Activated naive CD8-positive, alpha-beta T cell treated with anti-CD3 and anti-CD28 coated beads, Interleukin-2, amount 10 ng/mL, durations not matched to agents 7 days and 5 days (primary cell): ENCODE measurements around the gene ACTN1. TPM values are rescaled to one million over a fixed set of nuclear protein-coding genes. Genes with fewer than 3 reads are reported as not detected.
"Not testable (repeated sequence)": the region's sequence is repeated elsewhere in the genome, so short reads cannot be mapped to it uniquely, and the experiment has no call there.

Experiments
- ATAC-seq: fragments of 150-1000 bp; cut with Tn5 transposase; one replicate; pipeline ENCODE4 v1.10.0; 2021; ENCODE audit warnings: low read depth, moderate library complexity
- POLR2A ChIA-PET: fragments of 350-600 bp; sonication (Branson Sonifier 250); formaldehyde crosslinking; loops from one replicate; lab custom pipeline; 2021; ENCODE audit warnings: antibody characterized with exemption; lab: Charles Lee
- DNase-seq: peaks from one replicate; pipeline ENCODE4 v3.0.0; 2021
- H3K27ac Mint-ChIP-seq: one replicate; pipeline ENCODE4 v1.8.0; 2022; ENCODE audit warnings: mild to moderate bottlenecking, mixed read lengths
- H3K27me3 Mint-ChIP-seq: one replicate; pipeline ENCODE4 v1.8.0; 2022; ENCODE audit warnings: mild to moderate bottlenecking, moderate library complexity, mixed read lengths
- H3K36me3 Mint-ChIP-seq: one replicate; pipeline ENCODE4 v1.8.0; 2021; ENCODE audit warnings: mild to moderate bottlenecking, mixed read lengths
- H3K4me1 Mint-ChIP-seq: one replicate; pipeline ENCODE4 v1.8.0; 2021; ENCODE audit warnings: mixed read lengths
- H3K4me3 Mint-ChIP-seq: one replicate; pipeline ENCODE4 v1.8.0; 2022; ENCODE audit warnings: mild to moderate bottlenecking, moderate library complexity, mixed read lengths
- H3K9me3 Mint-ChIP-seq: one replicate; pipeline ENCODE4 v1.8.0; 2021; ENCODE audit warnings: mixed read lengths
- total RNA-seq, 2 experiments: library from RNA; stranded (reverse); gene quantifications; one replicate each; pipeline ENCODE4 v1.2.3, GENCODE V29; 2021

The ACTN1 gene
- total RNA-seq, 2 experiments from 2014 or later: 63.8 to 71.5 TPM

DNA sequence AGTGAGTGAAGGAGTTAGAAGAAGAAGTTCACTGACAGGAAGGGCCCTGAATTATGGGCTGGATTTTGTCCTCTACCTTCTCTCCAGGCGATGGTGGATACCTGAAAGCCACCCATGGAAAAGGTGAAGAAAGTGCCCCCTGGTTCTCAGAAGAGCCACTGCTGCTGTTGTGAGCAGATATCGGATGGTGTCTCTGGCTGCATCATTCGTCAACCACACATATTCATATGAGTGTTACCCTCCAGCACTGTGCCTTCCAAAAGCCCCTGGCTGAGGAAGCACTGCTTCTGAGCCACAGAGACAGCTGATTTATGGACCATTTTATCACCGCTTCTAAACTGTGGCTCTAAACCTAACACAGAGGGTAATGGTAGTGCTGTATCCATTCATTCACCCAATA is 2.0 kb upstream of the ACTN1 start:
- DNase-seq: no peak
- POLR2A ChIA-PET: no interaction called here
- H3K4me3 Mint-ChIP-seq: no peak overlapping the region

DNA sequence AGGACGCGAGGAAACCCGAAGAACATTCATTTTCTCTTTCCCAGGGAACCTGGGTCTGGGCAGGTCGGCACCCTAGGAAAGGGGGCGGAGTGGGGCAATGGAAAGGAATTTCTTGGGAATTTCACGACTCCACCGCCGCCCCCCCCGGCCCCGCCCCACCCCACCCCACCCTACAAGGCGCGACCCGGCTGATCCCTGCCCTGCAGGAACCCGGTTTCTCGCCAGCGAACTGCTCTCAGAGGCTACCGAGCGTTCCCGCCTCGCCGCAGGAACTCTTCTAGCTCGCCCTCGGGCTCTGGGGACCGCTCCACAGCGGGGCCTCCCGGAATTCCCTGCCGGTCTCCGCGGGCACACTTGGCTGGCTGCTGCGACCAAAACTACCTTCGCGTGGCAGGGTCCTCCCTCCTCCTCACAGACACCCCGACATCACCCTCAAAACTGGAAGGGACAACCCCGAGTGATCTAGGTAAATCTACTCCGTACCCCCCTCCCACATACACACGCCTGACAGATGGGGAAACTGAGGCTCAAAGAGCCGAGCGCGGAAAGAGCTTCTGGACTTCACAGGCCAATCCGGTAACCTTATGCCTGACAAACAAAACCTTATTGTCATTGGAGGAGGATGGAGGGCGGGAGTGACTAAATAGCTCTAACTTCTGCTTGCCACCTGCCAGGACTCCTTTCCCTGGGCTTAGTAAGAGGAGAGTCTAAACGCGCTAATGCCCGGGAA is 785 bp upstream of the ACTN1 start:
- Mint-ChIP-seq H3K9me3 (no peaks in the 10 kb centered on the region), H3K4me3 (peak overlapping the region; percentile 90), H3K27ac (peak overlapping the region; percentile 3), H3K36me3 (peaks cover 29% of the 10 kb centered on the region), H3K27me3 (peaks cover 8% of the 10 kb centered on the region), H3K4me1 (peaks cover 36% of the 10 kb centered on the region)
- ATAC-seq: no peak
- DNase-seq: no peak
- POLR2A ChIA-PET: interaction anchor here (0.5 to 1.5 kb wide), 4 partner anchors 15 to 61 kb away, joined by 3 to 6 read pairs (median 3); no protein-coding TSS in a partner anchor

More for the DNA sequence above, 2.0 kb upstream of the ACTN1 start:
- no peaks in the 10 kb centered on the region for H3K9me3 Mint-ChIP-seq
- H3K27ac Mint-ChIP-seq: no peak overlapping the region
- H3K4me1 Mint-ChIP-seq: peaks cover 25% of the 10 kb centered on the region
- no peak for ATAC-seq
- peaks cover 18% of the 10 kb centered on the region for H3K36me3 Mint-ChIP-seq
- peaks cover 8% of the 10 kb centered on the region for H3K27me3 Mint-ChIP-seq

DNA sequence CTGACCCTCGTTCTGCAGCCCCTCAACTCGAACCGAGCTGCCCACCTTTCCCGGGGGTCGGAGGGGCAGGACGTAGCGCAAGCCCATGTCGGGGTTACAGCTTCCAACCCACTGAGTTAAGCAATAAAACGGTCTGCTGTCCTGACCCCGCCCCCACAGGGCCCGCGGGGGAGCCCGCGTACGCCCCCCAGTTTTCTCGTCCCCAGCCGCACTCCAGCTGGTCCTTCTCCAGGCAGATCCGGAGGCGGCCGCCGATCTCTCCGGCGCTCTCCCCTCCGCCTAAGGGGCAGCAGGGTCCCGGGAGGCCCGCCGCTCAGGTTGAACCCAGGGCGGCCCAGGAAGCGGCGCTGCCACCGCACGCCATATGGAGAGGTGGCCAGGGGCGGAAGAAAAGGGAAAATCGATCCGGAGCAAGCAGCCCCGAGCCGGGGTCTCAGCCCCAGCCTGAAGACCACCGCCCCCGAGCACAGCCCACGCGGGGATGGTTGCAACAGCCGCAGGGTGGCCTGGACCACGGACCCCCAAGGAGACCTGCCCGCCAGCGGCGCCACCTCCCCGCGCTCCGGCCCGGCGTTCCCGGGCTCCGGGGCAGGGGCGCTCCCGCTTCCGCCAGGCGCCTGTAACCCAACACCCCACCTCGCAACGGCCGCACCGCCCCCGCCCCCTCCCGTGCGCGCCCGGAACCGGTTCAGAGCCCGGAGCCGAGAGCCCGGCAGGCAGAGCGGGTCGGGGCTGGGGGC is 760 bp downstream of the ACTN1 start:
- DNase-seq: peak; percentile 81
- peak overlapping the region; percentile 86 for H3K4me3 Mint-ChIP-seq
- H3K36me3 Mint-ChIP-seq: peaks cover 43% of the 10 kb centered on the region
- peaks cover 8% of the 10 kb centered on the region for H3K27me3 Mint-ChIP-seq
- peaks cover 40% of the 10 kb centered on the region for H3K4me1 Mint-ChIP-seq
- H3K27ac Mint-ChIP-seq: peak overlapping the region; percentile 86
- peak; percentile 37 for ATAC-seq
- H3K9me3 Mint-ChIP-seq: peaks cover 3% of the 10 kb centered on the region
- POLR2A ChIA-PET: interaction anchor here (0.8 to 1.9 kb wide), 14 partner anchors 9 to 52 kb away, joined by 3 to 14 read pairs (median 6); no protein-coding TSS in a partner anchor

DNA sequence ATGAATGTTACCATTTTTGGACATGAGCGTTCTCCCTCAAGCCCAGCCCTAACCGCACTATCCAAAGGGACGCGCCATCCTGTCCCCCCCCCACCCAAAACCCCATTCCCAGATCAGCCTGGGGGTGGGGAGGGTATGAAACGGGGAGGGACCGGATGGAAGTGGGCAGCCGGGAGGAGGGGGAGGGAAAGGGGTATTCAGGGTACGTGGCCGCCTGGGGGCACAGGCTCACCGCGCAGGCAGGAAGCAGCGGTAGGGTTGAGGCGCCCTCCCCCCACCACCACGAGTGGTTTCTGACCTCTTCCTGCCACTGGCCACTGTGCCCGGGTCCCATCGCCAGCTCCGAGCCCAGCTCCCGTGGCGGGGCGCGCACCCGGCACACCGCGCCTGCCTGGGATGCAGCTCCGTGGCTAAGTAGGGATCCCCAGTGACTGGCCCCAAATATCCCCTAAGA is 1.4 kb downstream of the ACTN1 start:
- peak; percentile 35 for ATAC-seq

DNA sequence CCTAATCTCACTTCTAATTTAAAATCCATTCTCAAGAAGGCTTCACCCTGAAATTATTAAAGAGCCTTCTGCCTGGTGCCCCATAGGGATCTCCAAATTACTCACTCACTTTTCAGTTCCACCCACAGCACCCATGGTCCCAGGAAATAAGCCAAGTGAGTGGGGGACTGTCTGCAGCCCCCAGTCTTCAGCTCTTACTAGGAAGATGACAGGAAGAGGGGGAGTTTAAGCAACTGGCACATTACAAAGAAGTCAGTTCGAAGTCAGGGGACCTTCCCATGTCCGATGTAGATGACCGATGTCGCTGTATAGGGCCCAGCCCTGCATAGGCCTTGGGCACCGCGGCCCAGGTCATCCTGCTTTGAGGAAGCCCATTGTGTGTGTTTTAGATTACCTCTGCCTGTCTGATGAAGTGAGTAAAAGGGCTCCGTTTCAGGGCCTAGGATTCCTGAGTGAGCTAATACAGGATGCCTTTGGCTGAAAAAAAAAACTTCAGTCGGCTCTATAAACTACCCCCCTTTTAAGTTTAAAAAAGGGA is 1.9 kb downstream of the ACTN1 start:
- Mint-ChIP-seq H3K4me1 (peaks cover 40% of the 10 kb centered on the region), H3K9me3 (peaks cover 4% of the 10 kb centered on the region), H3K36me3 (peaks cover 47% of the 10 kb centered on the region), H3K27ac (peak overlapping the region; percentile 82), H3K4me3 (peak overlapping the region; percentile 84), H3K27me3 (peaks cover 6% of the 10 kb centered on the region)
- POLR2A ChIA-PET: interaction anchor here (0.9 to 1.9 kb wide), 13 partner anchors 8 to 51 kb away, joined by 3 to 14 read pairs (median 6); no protein-coding TSS in a partner anchor
- DNase-seq (no peak), ATAC-seq (peak; percentile 8)

More for the DNA sequence above, 1.4 kb downstream of the ACTN1 start:
- POLR2A ChIA-PET: interaction anchor here (0.8 to 1.9 kb wide), 15 partner anchors 9 to 51 kb away, joined by 3 to 14 read pairs (median 5); no protein-coding TSS in a partner anchor
- DNase-seq: peak; percentile 86
- H3K27ac Mint-ChIP-seq: peak overlapping the region; percentile 86
- peaks cover 4% of the 10 kb centered on the region for H3K9me3 Mint-ChIP-seq
- peaks cover 45% of the 10 kb centered on the region for H3K36me3 Mint-ChIP-seq
- H3K4me3 Mint-ChIP-seq: peak overlapping the region; percentile 86
- H3K27me3 Mint-ChIP-seq: peaks cover 6% of the 10 kb centered on the region
- peaks cover 40% of the 10 kb centered on the region for H3K4me1 Mint-ChIP-seq

DNA sequence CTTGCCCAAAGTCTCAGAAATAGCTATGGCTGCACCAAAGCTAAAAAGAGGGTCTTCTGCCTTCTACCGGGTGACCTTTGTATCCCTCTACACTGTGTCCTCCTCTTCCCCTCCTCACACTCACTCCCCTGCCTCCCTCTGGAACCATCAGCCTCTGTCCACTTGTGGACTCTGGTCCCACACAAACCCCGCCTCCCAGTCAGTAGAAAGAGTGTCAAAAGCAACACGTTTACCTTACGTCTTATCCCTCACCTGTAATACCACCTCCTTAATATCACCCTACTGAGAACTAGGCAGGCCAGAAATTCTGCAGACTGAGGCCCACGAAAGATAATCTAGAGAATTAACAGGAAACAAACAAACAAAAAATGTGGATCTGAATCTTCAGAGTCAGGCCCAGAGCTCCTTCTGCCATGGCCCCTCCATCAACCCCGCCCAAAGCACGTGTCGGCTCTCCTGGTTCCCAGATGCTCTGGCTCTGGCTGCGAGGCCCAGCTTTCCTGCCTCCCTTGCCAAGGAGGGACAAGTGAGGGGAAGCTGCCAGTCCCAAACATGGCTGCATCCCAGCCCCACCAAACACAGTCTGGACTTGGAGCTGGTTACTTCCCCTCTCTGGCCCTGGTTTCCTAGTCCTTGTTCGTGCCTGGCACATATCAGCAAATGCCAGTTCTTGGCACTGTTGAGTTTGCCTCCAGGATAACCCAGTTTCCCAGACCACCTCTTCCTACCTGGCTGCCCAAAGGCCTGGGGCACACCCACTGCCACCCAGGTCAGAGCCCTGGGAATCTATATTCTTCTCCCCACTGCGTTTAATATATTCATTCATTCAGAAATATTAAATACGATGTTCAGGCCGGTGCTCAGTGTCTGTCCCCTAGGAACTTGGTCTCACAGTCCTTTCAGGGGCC is 2.7 kb downstream of the ACTN1 start:
- Mint-ChIP-seq H3K4me3 (peak overlapping the region; percentile 84), H3K27me3 (peaks cover 6% of the 10 kb centered on the region), H3K36me3 (peaks cover 50% of the 10 kb centered on the region), H3K27ac (peak overlapping the region; percentile 82), H3K4me1 (peaks cover 45% of the 10 kb centered on the region), H3K9me3 (peaks cover 4% of the 10 kb centered on the region)
- no peak for ATAC-seq
- POLR2A ChIA-PET: interaction anchor here (0.6 to 1.9 kb wide), 7 partner anchors 7 to 628 kb away, joined by 3 to 14 read pairs (median 4); no protein-coding TSS in a partner anchor
- no peak for DNase-seq

DNA sequence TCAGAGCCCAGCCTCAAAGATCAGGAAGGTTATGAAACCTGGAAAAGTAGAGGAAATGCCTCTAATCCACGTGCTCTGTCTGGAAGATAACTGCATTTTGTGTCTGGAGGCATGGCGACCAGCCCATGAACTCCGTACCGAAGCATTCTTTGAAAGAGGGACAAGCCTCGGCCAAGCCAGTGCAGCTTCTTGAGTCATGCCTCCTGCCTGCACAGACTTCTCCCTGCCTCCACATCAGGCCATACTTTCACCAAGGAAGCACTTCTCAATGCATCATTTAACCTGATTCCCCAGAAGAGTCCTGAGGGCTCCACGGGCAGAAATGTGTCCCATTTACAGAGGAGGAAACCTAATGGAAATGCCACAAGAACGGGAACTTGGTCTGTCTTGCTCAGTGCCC is 3.4 kb downstream of the ACTN1 start:
- ATAC-seq (no peak), DNase-seq (no peak)
- Mint-ChIP-seq H3K4me1 (peaks cover 47% of the 10 kb centered on the region), H3K9me3 (peaks cover 4% of the 10 kb centered on the region), H3K4me3 (peak overlapping the region; percentile 84), H3K27me3 (peaks cover 6% of the 10 kb centered on the region), H3K27ac (no peak overlapping the region), H3K36me3 (peaks cover 49% of the 10 kb centered on the region)
- POLR2A ChIA-PET: interaction anchor here (0.6 to 1.1 kb wide), 3 partner anchors 17 to 628 kb away, joined by 3 to 4 read pairs (median 4); no protein-coding TSS in a partner anchor

DNA sequence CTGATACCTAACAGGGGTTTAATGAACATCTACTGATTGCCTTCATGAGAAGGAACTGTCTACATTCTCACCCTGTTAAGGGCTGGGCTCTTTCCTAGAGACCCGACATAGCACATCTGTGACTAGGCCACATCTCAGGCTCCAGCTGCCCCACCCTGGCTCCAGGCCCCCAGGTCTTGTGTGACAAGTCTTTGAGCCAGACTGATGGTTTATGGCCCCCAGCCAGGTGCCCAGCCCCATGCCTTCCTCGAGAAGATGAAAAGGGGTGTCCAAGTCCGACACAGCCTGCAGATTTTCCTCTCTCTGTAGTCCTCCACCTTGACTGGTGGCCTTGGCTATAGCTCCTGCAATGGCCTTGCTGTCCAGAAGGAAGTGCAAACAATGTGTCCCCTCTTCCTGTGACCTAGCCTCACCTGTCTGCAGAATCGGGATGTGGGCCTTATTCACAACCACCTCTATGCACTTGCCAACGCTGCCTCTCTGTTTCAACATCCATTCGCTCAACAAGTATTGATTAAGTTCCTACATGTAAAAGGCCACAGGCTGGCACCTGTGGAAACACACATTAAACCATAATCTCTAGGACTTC is 4.2 kb downstream of the ACTN1 start:
- Mint-ChIP-seq H3K27ac (peak overlapping the region; percentile 28), H3K36me3 (peaks cover 49% of the 10 kb centered on the region), H3K9me3 (peaks cover 4% of the 10 kb centered on the region), H3K4me1 (peaks cover 50% of the 10 kb centered on the region), H3K27me3 (peaks cover 1% of the 10 kb centered on the region), H3K4me3 (peak overlapping the region; percentile 7)
- no peak for DNase-seq
- ATAC-seq: no peak
- POLR2A ChIA-PET: interaction anchor here (0.6 to 1.1 kb wide), 3 partner anchors 16 to 42 kb away, joined by 3 to 4 read pairs (median 3); no protein-coding TSS in a partner anchor

DNA sequence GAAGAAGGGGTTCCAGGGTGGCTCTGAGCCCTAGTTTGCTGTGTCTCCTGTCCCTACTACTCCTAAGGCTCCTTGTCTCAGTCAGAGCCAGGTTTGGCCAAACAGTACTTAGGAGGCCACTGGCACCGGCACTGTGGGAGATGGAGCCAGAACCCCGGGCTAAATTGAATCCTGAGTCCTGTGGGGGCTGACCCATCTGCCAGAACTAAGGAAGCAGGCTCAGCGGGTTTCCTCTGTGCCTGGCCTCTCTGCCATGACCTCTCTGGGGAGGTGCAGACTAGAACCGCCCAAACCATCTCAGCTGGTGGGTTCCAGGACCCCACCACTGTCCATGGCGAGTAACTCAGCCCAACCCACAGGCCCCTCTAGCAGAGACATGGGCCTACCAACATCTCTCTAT is 5.5 kb downstream of the ACTN1 start:
- Mint-ChIP-seq H3K27me3 (no peaks in the 10 kb centered on the region), H3K4me1 (peaks cover 60% of the 10 kb centered on the region), H3K4me3 (no peak overlapping the region), H3K27ac (no peak overlapping the region), H3K9me3 (peaks cover 4% of the 10 kb centered on the region), H3K36me3 (peaks cover 49% of the 10 kb centered on the region)
- no peak for DNase-seq
- ATAC-seq: no peak
- POLR2A ChIA-PET: no interaction called here

DNA sequence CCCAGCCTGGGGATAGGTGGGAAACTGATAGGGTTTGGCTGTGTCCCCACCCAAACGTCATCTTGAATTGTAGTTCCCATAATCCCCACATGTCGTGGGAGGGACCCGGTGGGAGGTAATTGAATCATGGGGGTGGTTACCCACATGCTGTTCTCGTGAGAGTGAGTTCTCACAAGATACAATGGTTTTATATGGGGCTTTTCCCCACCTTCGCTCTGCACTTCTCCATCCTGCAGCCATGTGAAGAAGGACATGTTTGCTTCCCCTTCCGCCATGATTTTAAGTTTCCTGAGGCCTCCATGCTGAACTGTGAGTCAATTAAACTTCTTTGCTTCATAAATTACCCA is 5.9 kb downstream of the ACTN1 start:
- DNase-seq, H3K9me3 Mint-ChIP-seq, POLR2A ChIA-PET, H3K27me3 Mint-ChIP-seq, H3K4me3 Mint-ChIP-seq, H3K27ac Mint-ChIP-seq, ATAC-seq: not testable (repeated sequence)
- H3K36me3 Mint-ChIP-seq: peaks cover 49% of the 10 kb centered on the region
- H3K4me1 Mint-ChIP-seq: peaks cover 64% of the 10 kb centered on the region

DNA sequence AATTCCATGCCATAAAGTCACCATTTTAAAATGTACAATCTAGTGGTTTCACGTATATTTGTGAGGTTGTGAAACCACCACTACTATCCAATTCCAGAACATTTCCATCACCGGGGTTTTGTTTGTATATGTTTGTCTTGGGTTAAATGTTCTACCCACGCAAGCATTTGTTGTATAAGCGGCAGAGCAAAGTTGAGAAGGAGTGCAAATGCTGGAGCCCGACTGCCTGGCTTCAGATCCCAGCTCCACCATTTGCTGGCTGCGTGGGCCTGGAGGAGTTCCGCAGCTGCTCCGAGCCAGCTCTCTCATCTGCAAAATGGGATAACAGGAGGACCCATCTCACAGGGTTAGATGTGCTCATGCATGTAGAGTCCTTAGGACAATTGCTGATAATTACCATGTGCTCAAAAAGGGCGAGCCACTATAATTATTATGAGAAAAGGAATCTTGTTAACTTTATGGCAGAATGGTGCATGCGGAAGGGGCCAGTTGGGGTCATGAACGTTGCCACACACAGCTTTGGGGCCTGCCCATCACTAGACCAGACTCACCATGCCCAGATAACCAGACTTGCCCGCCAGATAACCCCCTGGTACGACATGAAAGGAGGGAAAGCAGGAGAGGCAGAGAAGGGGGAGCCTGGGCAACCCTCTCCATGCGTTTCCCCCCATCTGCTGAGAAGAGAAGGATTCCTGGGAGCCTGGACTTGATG is 6.4 kb downstream of the ACTN1 start:
- H3K9me3 Mint-ChIP-seq: peaks cover 4% of the 10 kb centered on the region
- POLR2A ChIA-PET: no interaction called here
- no peak overlapping the region for H3K4me3 Mint-ChIP-seq
- no peak for ATAC-seq
- DNase-seq: no peak
- H3K36me3 Mint-ChIP-seq: peaks cover 49% of the 10 kb centered on the region
- H3K4me1 Mint-ChIP-seq: peaks cover 69% of the 10 kb centered on the region
- no peak overlapping the region for H3K27ac Mint-ChIP-seq
- H3K27me3 Mint-ChIP-seq: no peaks in the 10 kb centered on the region
